ENCODE measurements around the gene CBFA2T3. TPM values are rescaled to one million over a fixed set of nuclear protein-coding genes. Genes with fewer than 3 reads are reported as not detected.

The CBFA2T3 gene
- total RNA-seq, 4 donors from 2014 or later: 4.0 to 18.5 (median 5.5) TPM

DNA sequence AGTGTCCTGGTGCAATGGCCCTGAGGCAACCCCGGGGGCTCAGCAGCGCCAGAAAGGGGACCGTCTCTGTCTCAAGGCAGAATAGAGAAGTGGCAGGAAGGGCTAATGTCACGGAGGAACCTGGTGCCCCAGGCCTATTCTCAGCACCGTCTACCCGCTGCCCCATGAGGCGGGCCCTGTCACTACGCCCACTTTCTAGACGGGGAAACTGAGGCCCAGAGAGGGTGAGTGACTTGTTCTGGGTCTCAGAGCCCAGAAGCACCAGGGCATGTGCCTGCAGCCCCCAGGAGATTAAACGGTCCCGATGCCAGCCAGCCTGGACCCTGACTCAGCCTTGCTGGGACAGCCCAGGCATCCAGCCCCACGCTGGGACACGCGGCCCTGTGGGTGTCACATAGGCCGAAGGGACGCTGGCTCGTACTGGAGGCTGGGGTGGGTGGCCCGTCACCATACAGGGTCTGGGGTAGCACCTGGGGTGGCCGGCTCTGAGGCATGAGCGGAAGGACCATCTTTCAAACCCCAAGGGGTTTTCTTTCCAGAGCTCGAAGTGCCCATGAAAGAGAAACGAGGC lies 70.4 kb downstream of the CBFA2T3 start:
- no peak for DNase-seq
- in situ Hi-C loops (cut with MboI; ENCODE audit: low pct_ligation_motif_present in 1 of 4, low pct_unique_long_range_greater_than_20kb in 1 of 4, low sequenced_read_pairs in 3 of 4): no loop called here
- H3K27ac ChIP-seq: no peak overlapping the region

DNA sequence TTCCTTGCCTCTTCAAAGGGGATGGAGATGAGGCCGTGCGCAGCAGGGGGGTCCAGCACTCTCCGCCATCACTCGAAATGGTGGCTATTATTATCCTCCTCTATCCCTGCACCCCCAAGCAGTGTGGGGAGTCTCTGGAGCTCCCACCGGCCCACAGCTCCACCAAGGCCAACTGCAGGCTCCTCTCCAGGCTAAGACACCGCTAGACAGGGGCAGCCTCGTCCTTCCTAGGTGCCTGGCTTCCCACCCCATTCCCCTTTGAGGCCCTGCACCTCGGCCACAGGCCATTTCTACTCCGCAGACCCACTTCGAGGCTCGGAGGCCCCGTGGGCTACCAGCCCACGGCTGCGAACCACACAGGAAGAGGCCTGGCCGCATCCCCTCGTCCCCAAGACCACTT lies 71.0 kb downstream of the CBFA2T3 start:
- H3K4me1 ChIP-seq: peaks cover 0 to under 1% (median 0%) of the 10 kb centered on the region in 4 donors
- TF ChIP-seq, protein P1, sequence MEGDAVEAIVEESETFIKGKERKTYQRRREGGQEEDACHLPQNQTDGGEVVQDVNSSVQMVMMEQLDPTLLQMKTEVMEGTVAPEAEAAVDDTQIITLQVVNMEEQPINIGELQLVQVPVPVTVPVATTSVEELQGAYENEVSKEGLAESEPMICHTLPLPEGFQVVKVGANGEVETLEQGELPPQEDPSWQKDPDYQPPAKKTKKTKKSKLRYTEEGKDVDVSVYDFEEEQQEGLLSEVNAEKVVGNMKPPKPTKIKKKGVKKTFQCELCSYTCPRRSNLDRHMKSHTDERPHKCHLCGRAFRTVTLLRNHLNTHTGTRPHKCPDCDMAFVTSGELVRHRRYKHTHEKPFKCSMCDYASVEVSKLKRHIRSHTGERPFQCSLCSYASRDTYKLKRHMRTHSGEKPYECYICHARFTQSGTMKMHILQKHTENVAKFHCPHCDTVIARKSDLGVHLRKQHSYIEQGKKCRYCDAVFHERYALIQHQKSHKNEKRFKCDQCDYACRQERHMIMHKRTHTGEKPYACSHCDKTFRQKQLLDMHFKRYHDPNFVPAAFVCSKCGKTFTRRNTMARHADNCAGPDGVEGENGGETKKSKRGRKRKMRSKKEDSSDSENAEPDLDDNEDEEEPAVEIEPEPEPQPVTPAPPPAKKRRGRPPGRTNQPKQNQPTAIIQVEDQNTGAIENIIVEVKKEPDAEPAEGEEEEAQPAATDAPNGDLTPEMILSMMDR (IDR thresholded peaks at IDR 0.05): no peak
- TF ChIP-seq POLR2A (IDR thresholded peaks at IDR 0.05): no peak
- TF ChIP-seq POLR2AphosphoS5 (IDR thresholded peaks at IDR 0.05): no peak
- no peak for TF ChIP-seq EP300 (IDR thresholded peaks at IDR 0.05; ENCODE audit: low read depth)
- H3K27me3 ChIP-seq: no peaks in the 10 kb centered on the region
- no peaks in the 10 kb centered on the region for H3K36me3 ChIP-seq
- H3K27ac ChIP-seq: no peak overlapping the region
- H3K4me3 ChIP-seq: no peak overlapping the region
- H3K9me3 ChIP-seq: no peaks in the 10 kb centered on the region
- intact Hi-C loops (cut with DNase I; ENCODE audit: low total_unique reads) (no loop called here), in situ Hi-C loops (cut with MboI; ENCODE audit: low pct_ligation_motif_present in 1 of 4, low pct_unique_long_range_greater_than_20kb in 1 of 4, low sequenced_read_pairs in 3 of 4) (no loop called here)
- WGBS, 2 donors (ENCODE audit: low coverage in 1 of 2): 74 to 100% methylated on average over 1 to 16 of the region's 16 CpGs
- DNase-seq: no peak

More for the DNA sequence above, 70.4 kb downstream of the CBFA2T3 start:
- Histone ChIP-seq H3K4me1 (peaks cover 0 to 6% (median 0%) of the 10 kb centered on the region in 4 donors), H3K4me3 (no peak overlapping the region), H3K9me3 (no peaks in the 10 kb centered on the region), H3K27me3 (peaks cover 3% of the 10 kb centered on the region), H3K36me3 (no peaks in the 10 kb centered on the region)
- intact Hi-C loops (cut with DNase I; ENCODE audit: low total_unique reads): no loop called here
- TF ChIP-seq POLR2A (IDR thresholded peaks at IDR 0.05): no peak
- no peak for TF ChIP-seq POLR2AphosphoS5 (IDR thresholded peaks at IDR 0.05)
- TF ChIP-seq EP300 (IDR thresholded peaks at IDR 0.05; ENCODE audit: low read depth): no peak
- TF ChIP-seq, protein P1 (IDR thresholded peaks at IDR 0.05): no peak
- WGBS, 2 donors (ENCODE audit: low coverage in 1 of 2): 79 to 100% methylated on average over 2 to 13 of the region's 22 CpGs

DNA sequence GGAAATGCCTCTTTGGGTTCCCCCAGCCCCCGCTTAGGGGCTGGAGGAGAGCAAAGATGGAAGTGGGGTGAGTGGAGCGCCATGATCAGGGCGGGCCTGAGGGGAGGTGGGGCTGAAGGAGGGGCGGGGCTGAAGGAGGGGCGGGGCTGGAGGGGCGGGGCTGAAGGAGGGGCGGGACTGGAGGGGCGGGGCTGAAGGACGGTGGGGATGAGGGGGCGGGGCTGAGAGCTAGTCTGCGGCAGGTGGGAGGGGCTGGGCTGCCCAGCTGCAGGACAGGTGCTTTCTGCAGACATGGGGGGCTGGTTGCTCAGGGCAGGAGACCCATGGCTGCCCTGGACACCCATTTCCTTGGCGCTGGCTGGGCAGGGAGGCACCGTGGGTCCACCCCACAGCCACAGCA lies 71.4 kb downstream of the CBFA2T3 start:
- Histone ChIP-seq H3K27ac (no peak overlapping the region), H3K9me3 (no peaks in the 10 kb centered on the region), H3K36me3 (no peaks in the 10 kb centered on the region), H3K27me3 (no peaks in the 10 kb centered on the region), H3K4me3 (no peak overlapping the region), H3K4me1 (no peaks in the 10 kb centered on the region)
- DNase-seq: no peak
- intact Hi-C loops (cut with DNase I; ENCODE audit: low total_unique reads): no loop called here
- in situ Hi-C loops (cut with MboI; ENCODE audit: low pct_ligation_motif_present in 1 of 4, low pct_unique_long_range_greater_than_20kb in 1 of 4, low sequenced_read_pairs in 3 of 4): no loop called here
- TF ChIP-seq EP300 (IDR thresholded peaks at IDR 0.05; ENCODE audit: low read depth): no peak
- 48% methylated on average over 8 of the region's 13 CpGs; no CpG with 5 or more reads in 1 of the 2 donors for WGBS, 2 donors (ENCODE audit: low coverage in 1 of 2)

GRCh38 chr16:88904676-88905365 lies 72.2 kb downstream of the CBFA2T3 start:
- Histone ChIP-seq H3K27me3 (no peaks in the 10 kb centered on the region), H3K36me3 (no peaks in the 10 kb centered on the region), H3K9me3 (no peaks in the 10 kb centered on the region), H3K4me1 (no peaks in the 10 kb centered on the region), H3K27ac (no peak overlapping the region), H3K4me3 (no peak overlapping the region)
- no peak for DNase-seq
- intact Hi-C loops (cut with DNase I; ENCODE audit: low total_unique reads): no loop called here
- 58 to 63% methylated on average over 12 to 18 of the region's 21 CpGs for WGBS, 2 donors (ENCODE audit: low coverage in 1 of 2)
- TF ChIP-seq POLR2AphosphoS5 (IDR thresholded peaks at IDR 0.05) (no peak), POLR2A (IDR thresholded peaks at IDR 0.05) (no peak), EP300 (IDR thresholded peaks at IDR 0.05; ENCODE audit: low read depth) (no peak)
- TF ChIP-seq, protein P1 (IDR thresholded peaks at IDR 0.05): no peak
- in situ Hi-C loops (cut with MboI; ENCODE audit: low pct_ligation_motif_present in 1 of 4, low pct_unique_long_range_greater_than_20kb in 1 of 4, low sequenced_read_pairs in 3 of 4): no loop called here
